ENCODE measurements around the gene PTPN1. TPM values are rescaled to one million over a fixed set of nuclear protein-coding genes. Genes with fewer than 3 reads are reported as not detected.

Gene PTPN1
- total RNA-seq, 4 donors from 2014 or later = 20.7 to 26.7 (median 23.7) TPM

DNA sequence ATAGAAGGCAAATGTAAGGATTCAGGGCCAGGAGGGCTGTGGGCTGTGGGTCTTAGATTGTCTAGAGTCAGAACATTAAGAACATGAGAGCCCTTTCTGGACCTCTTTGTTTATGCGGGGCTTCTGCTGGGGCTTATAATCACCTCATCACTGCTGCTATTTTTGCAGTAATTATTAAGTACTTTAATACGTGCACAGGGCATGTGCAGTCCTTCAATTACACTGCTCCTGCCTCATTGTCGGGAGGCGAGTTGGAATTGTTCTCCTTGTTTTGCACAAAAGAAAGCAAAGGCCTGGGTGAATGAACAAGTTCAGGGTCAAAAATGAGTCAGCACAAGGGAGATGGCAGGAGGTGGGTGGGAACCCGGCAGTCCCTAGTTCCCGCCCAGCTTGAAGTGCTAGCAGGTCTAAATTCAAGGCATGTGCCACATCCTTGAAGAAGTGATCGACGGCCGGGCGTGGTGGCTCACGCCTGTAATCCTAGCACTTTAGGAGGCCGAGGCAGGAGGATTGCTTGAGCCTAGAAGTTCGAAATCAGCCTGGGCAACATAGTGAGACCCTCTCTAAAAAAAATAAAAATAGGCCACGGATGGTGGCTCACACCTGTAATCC lies 34.4 kb upstream of the PTPN1 start:
- 63 to 64% methylated on average over 14 of the region's 14 CpGs for WGBS, 2 donors
- TF ChIP-seq, protein P1, sequence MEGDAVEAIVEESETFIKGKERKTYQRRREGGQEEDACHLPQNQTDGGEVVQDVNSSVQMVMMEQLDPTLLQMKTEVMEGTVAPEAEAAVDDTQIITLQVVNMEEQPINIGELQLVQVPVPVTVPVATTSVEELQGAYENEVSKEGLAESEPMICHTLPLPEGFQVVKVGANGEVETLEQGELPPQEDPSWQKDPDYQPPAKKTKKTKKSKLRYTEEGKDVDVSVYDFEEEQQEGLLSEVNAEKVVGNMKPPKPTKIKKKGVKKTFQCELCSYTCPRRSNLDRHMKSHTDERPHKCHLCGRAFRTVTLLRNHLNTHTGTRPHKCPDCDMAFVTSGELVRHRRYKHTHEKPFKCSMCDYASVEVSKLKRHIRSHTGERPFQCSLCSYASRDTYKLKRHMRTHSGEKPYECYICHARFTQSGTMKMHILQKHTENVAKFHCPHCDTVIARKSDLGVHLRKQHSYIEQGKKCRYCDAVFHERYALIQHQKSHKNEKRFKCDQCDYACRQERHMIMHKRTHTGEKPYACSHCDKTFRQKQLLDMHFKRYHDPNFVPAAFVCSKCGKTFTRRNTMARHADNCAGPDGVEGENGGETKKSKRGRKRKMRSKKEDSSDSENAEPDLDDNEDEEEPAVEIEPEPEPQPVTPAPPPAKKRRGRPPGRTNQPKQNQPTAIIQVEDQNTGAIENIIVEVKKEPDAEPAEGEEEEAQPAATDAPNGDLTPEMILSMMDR (IDR thresholded peaks at IDR 0.05) = no peak
- no peak for TF ChIP-seq EP300 (IDR thresholded peaks at IDR 0.05)
- TF ChIP-seq POLR2A (IDR thresholded peaks at IDR 0.05) = no peak
- Histone ChIP-seq H3K27me3 (no peaks in the 10 kb centered on the region), H3K27ac (peak overlapping the region in 2 of 4 donors; percentile 62 to 74), H3K36me3 (no peaks in the 10 kb centered on the region), H3K4me3 (no peak overlapping the region), H3K9me3 (no peaks in the 10 kb centered on the region), H3K4me1 (peaks cover 0 to 20% (median 10%) of the 10 kb centered on the region in 4 donors)
- DNase-seq (ENCODE audit: low spot score in 2 of 2) = no peak

DNA sequence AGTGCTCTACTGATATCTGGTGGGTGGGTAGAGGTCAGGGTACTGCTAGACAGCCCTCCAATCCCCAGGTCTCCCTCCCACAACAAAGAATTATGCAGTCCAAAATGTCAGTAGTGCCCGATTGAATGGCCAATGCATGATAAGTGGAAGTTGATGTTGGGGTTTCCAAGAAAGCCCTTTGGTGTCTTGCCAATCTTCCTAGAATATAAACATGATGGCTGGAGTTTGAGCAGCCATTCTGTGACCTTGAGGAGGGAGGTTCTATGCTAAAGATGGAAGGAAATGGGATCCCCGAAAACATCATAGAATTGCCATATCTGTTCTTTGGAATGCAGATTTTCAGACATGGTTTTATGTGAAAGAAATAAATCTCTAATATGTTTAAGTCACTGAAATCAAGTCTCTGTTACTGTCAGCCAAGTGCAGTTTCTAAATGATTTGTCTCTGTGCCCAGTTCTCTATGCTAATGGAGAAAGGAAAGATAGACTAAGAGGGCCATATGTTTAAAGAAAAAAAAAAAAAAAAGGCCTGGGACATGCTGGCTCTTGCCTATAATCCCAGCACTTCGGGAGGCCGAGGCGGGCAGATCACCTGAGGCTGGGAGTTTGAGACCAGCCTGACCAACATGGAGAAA lies 32.8 kb upstream of the PTPN1 start:
- WGBS, 2 donors = 97% methylated on average over 5 of the region's 5 CpGs
- DNase-seq (ENCODE audit: low spot score in 2 of 2) = no peak
- Histone ChIP-seq H3K27ac (no peak overlapping the region), H3K4me3 (no peak overlapping the region), H3K27me3 (no peaks in the 10 kb centered on the region), H3K36me3 (no peaks in the 10 kb centered on the region), H3K4me1 (peaks cover 0 to 18% (median 10%) of the 10 kb centered on the region in 4 donors), H3K9me3 (no peaks in the 10 kb centered on the region)
- no peak for TF ChIP-seq POLR2A (IDR thresholded peaks at IDR 0.05)
- TF ChIP-seq EP300 (IDR thresholded peaks at IDR 0.05) = no peak
- TF ChIP-seq, protein P1 (IDR thresholded peaks at IDR 0.05) = no peak

DNA sequence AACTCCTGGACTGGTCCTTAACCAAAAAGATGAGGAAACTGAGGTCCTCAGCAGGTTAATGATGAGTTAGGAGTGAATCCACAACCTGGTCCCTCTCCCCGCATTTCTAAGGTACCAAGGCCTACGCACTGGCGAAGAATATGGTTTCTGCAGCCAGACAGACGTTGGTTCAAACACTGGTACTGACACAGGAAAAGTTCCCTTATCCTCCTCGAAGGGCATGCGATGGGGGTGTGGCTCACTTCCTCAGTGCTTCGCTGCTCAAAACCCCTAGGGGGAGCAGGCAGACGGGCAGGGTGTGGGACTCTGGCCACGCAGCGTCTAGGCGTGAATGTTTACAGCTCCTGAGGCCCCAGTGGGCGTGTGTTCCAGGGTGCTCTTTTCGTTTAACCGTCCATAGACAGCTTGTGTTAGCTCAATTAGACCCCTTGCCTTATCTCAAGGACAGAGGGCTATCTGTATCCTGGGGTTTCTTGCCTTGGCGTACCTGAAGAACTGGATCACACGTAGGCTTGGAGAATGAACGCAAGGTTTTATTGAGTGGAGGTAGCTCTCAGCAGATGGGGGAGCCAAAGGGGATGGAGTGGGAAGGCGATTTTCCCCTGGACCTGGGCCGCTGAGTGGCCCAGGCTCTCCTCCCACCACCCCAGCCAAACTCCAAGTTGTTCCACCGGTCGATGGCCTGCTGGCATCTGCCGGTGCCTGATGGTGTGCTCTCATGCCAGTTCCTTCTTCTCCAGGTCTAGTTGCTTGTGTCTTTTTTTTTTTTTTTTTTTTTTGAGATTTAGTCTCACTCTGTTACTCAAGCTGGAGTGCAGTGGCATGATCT lies 31.8 kb upstream of the PTPN1 start:
- Histone ChIP-seq H3K4me1 (peaks cover 0 to 24% (median 13%) of the 10 kb centered on the region in 4 donors), H3K27ac (no peak overlapping the region), H3K9me3 (no peaks in the 10 kb centered on the region), H3K36me3 (no peaks in the 10 kb centered on the region), H3K27me3 (no peaks in the 10 kb centered on the region), H3K4me3 (no peak overlapping the region)
- DNase-seq (ENCODE audit: low spot score in 2 of 2) = peak in 1 of 2 donors; percentile 33
- TF ChIP-seq EP300 (IDR thresholded peaks at IDR 0.05) (no peak), POLR2A (IDR thresholded peaks at IDR 0.05) (no peak)
- TF ChIP-seq, protein P1 (IDR thresholded peaks at IDR 0.05) = peak; percentile 13 to 64 (median 46)
- 49 to 58% methylated on average over 22 of the region's 22 CpGs for WGBS, 2 donors

DNA sequence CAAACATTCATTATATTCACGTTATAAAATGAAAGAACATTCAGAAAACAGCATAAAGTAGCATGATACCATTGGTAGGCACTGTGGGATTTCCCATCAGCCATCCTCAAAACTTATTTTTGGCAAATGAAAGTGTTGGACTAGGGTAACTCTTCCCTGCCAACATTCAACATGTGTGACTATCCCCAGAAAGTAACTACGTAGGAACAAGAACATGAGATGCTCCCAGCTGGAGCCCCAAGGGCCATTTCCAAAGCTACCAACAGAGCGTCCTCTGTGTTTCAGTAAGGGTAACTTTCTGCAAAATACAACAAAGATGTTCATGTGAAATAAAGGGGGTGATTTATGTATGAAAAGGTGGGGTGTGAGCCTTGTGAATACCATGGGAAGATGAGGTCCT lies 28.4 kb upstream of the PTPN1 start:
- TF ChIP-seq EP300 (IDR thresholded peaks at IDR 0.05) = peak in 1 of 2 donors; percentile 31
- TF ChIP-seq POLR2A (IDR thresholded peaks at IDR 0.05) = no peak
- Histone ChIP-seq H3K36me3 (no peaks in the 10 kb centered on the region), H3K27me3 (no peaks in the 10 kb centered on the region), H3K9me3 (no peaks in the 10 kb centered on the region), H3K27ac (peak overlapping the region in 1 of 4 donors; percentile 92), H3K4me3 (no peak overlapping the region), H3K4me1 (peaks cover 0 to 16% (median 3%) of the 10 kb centered on the region in 4 donors)
- no peak for DNase-seq (ENCODE audit: low spot score in 2 of 2)
- 61 to 66% methylated on average over 3 of the region's 3 CpGs for WGBS, 2 donors

DNA sequence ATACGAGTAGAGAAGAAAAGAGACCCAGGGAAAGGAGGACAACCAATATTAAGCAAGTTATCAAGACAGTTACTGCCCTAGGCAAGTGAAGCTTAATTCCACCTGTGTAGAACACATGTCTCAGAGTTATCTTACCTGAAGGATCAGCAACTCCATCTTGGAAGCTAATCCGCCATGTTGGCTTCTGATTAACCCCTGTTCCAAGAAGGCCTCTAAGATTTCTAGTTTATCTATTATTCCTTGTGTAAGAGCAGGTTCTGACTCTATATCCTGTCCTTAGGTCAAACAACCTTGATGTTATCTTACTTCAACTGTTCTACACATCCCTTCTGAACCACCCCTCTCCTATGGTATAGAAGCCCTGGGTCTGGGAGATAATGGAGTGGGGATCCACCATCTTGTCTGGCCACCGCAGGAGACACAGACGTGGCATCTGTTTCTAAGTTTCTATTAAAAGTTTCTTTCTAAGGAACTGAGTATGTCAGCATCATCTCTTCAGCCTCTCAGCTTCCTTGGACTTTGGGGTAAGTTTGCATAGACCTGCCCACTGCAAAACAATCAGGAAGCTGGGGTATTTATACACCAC lies 27.7 kb upstream of the PTPN1 start:
- no peak for DNase-seq (ENCODE audit: low spot score in 2 of 2)
- Histone ChIP-seq H3K27me3 (no peaks in the 10 kb centered on the region), H3K36me3 (no peaks in the 10 kb centered on the region), H3K4me1 (peaks cover 0 to 16% (median 3%) of the 10 kb centered on the region in 4 donors), H3K4me3 (no peak overlapping the region), H3K9me3 (no peaks in the 10 kb centered on the region), H3K27ac (peak overlapping the region in 3 of 4 donors; percentile 76 to 92 (median 90))
- TF ChIP-seq, protein P1 (IDR thresholded peaks at IDR 0.05) = no peak
- TF ChIP-seq EP300 (IDR thresholded peaks at IDR 0.05) = no peak
- TF ChIP-seq POLR2A (IDR thresholded peaks at IDR 0.05) = no peak
- 91 to 93% methylated on average over 4 of the region's 4 CpGs for WGBS, 2 donors
